Fibroblast of pulmonary artery (primary cell): Measurements from ENCODE around the gene DMRT1.

Experiments
- DNase-seq: peaks from one replicate; pipeline ENCODE4 v3.0.0-alpha.2; 2010; ENCODE audit warnings: low read depth
- H3K4me3 ChIP-seq: replicated peaks from 2 replicates; pipeline ENCODE4 v1.5.1; 2011; ENCODE audit warnings: low read depth, mild to moderate bottlenecking, control low read depth, low read length, moderate library complexity
- TF ChIP-seq, protein P1 (sequence below): IDR thresholded peaks from 2 replicates; pipeline ENCODE4 v1.5.1; 2011; ENCODE audit warnings: mild to moderate bottlenecking, control low read depth, low read length, inconsistent platforms; ENCODE audit errors: missing control alignments

Gene DMRT1

DNA sequence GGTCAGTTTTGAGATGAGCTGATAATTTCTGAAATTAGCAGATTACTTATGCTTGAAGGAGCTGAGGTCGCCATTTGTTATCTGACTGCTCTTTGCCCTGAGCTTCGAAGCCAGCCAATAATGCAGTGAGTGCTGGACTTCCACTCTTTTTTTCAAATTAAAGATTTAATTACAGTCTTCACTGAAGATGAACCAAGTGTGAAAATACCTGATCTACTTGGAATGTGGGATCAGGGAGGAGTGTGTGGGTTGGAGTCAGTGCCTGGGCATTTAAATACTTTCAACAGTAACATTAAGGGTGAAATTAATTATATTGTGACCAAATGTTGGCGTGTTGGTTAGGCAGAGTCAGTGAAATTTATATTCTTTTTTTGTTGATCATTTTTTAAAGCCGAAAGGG lies 111.0 kb downstream of the DMRT1 start:
- TF ChIP-seq, protein P1, sequence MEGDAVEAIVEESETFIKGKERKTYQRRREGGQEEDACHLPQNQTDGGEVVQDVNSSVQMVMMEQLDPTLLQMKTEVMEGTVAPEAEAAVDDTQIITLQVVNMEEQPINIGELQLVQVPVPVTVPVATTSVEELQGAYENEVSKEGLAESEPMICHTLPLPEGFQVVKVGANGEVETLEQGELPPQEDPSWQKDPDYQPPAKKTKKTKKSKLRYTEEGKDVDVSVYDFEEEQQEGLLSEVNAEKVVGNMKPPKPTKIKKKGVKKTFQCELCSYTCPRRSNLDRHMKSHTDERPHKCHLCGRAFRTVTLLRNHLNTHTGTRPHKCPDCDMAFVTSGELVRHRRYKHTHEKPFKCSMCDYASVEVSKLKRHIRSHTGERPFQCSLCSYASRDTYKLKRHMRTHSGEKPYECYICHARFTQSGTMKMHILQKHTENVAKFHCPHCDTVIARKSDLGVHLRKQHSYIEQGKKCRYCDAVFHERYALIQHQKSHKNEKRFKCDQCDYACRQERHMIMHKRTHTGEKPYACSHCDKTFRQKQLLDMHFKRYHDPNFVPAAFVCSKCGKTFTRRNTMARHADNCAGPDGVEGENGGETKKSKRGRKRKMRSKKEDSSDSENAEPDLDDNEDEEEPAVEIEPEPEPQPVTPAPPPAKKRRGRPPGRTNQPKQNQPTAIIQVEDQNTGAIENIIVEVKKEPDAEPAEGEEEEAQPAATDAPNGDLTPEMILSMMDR, result no peak
- DNase-seq, result no peak
- no peak overlapping the region for H3K4me3 ChIP-seq

DNA sequence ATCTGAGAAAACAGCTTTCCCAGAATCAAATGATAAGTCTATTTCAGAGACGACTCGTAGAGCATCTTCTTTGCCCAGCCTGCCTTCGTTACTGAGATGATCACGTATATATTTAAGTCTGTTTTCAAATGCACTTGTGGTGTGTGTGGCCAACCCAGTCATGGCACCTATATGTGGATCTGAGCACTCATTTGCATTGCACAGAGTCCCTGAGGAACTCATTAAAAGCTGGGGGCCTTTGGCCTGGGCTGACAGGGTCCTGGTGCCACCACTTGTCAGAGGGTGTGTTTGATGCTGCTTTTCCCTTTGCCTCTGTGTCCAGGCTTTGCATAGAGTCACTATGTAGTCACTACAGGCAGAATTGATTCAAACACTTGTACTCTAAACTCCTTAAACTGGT lies 117.6 kb downstream of the DMRT1 start:
- DNase-seq, result no peak
- no peak overlapping the region for H3K4me3 ChIP-seq
- TF ChIP-seq, protein P1, result no peak

DNA sequence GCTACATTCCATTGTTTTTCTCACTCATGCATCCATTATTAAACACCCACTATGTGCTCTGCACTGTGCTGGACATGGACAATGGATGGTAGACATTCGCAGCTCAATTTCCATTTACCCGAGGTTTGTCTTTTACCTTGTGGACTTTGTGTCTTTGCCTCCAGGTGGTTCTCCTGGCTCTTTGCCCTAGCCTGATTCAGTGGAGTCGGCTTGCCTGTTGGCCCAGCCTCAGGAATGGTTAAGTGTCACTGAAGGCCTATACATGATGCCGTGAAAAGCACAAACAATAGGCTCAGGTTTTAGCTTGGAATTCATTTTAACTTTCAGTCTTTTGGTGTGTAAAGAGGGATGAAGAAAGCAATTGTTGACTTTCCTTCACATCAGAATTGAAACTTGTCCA lies 118.4 kb downstream of the DMRT1 start:
- TF ChIP-seq, protein P1, result no peak
- no peak for DNase-seq
- H3K4me3 ChIP-seq, result no peak overlapping the region

DNA sequence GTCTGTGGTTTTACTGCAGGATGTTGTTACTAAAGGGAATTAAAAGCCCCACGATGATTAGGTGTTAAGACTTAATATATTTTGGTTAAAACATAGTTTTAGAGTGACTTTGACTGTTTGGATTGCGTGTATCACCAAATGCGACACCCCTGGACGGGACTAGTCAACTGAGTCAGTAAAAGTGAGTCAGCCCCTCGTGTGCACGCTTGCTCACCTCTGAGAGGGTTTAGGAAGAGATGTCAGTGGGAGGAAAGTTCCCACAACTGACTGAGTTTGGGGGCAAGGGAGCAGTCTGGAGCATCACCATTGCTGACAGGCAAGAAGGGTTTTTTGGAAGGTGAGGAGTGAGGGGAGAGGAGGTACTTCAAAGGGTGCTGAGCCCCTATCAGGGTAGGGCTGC lies 120.5 kb downstream of the DMRT1 start:
- DNase-seq, result no peak
- TF ChIP-seq, protein P1, result no peak
- H3K4me3 ChIP-seq, result no peak overlapping the region

DNA sequence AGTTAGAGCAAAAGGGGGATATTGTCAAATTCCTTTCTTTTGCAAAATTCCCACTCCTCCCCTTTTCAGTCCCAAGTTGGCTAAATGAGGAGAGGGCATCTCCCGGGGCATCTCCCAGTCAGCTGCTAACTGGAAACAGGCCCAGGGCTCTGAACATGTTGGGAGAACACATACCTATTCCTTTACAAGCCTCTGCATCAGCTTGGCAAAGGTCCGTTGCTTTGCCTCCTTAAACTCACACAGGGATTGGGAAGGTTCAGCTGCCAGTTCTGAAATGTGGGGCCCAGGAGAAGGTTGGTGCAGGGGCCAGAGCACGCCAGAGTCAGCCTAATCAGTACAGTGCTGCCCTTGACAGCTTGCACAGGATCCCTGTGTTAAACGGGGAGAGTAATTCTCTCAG lies 124.0 kb downstream of the DMRT1 start:
- H3K4me3 ChIP-seq, result no peak overlapping the region
- no peak for DNase-seq
- TF ChIP-seq, protein P1, result no peak

DNA sequence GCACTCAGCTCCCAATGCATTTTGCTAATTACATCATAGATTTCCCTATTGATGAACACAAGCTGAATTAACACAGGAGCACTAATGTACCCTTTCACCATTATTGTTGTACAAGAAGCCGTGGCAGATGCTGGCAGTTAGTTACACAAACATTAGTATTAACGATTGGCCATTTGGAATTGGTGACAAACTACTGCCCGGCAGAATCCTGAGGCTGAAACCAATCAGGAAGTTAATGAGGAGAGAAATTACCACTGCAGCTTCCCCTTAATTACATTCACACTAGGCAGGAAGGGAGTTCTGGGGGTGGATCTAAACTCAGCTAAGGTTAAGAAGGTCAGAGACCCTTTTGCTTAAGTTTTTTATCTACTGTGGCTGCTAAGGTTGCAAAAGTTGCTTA lies 125.4 kb downstream of the DMRT1 start:
- TF ChIP-seq, protein P1, result no peak
- no peak overlapping the region for H3K4me3 ChIP-seq
- no peak for DNase-seq

DNA sequence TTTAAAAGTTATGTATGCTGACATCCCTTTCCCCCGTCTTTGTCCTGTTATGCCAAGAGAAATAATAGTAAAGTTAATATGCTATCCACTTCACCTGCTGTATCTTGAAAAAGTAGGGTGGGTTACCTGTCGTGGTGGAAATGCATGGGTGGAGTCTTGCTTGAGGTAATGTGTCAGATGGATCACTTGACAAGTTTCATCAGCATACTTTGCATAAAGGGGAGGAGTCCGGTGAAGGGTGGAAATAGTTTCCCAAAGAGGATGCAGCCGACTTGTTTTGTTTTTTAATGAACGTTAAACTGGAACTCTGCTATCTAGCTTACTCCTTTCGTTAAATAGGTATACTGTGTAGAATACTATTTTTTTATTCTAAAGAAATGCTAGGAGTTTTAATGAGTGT lies 125.9 kb downstream of the DMRT1 start:
- TF ChIP-seq, protein P1, result no peak
- no peak overlapping the region for H3K4me3 ChIP-seq

More for the DNA sequence above, 125.9 kb downstream of the DMRT1 start:
- DNase-seq, result no peak
